GM21737 (cell line): ENCODE data around the gene DLL1.

Source experiments
- ATAC-seq: cut with Tn5 transposase; IDR thresholded peaks from one replicate; pipeline ENCODE4 v1.9.1; 2021; ENCODE audit warnings: mild to moderate bottlenecking, moderate library complexity; ENCODE audit not compliant: unreplicated experiment

DLL1 gene

GRCh38 chr6:170296423-170296745, 5.5 kb upstream of the DLL1 start:
- no peak for ATAC-seq

- peak; percentile 47 for ATAC-seq
Observed at GRCh38 chr6:170295510-170296422, 4.9 kb upstream of the DLL1 start.

GRCh38 chr6:170294813-170295509, 4.1 kb upstream of the DLL1 start:
- no peak for ATAC-seq

- no peak for ATAC-seq
Observed at GRCh38 chr6:170294298-170294730, 3.4 kb upstream of the DLL1 start.

GRCh38 chr6:170293341-170294231, 2.7 kb upstream of the DLL1 start:
- no peak for ATAC-seq

- no peak for ATAC-seq
Observed at GRCh38 chr6:170292407-170293158, 1.7 kb upstream of the DLL1 start.

GRCh38 chr6:170292111-170292406, 1.2 kb upstream of the DLL1 start:
- no peak for ATAC-seq

- ATAC-seq = peak; percentile 29
Observed at GRCh38 chr6:170291271-170292110, 613 bp upstream of the DLL1 start.

GRCh38 chr6:170289951-170290295, 955 bp downstream of the DLL1 start:
- ATAC-seq = no peak

- no peak for ATAC-seq
Observed at GRCh38 chr6:170289180-170289931, 1.5 kb downstream of the DLL1 start.

GRCh38 chr6:170288852-170289179, 2.1 kb downstream of the DLL1 start:
- no peak for ATAC-seq

- ATAC-seq = no peak
Observed at GRCh38 chr6:170288091-170288631, 2.7 kb downstream of the DLL1 start.

GRCh38 chr6:170287371-170287876, 3.5 kb downstream of the DLL1 start:
- no peak for ATAC-seq

- no peak for ATAC-seq
Observed at GRCh38 chr6:170286934-170287265, 4.0 kb downstream of the DLL1 start.

GRCh38 chr6:170286246-170286933, 4.5 kb downstream of the DLL1 start:
- ATAC-seq = no peak

GRCh38 chr6:170285482-170285881, 5.4 kb downstream of the DLL1 start:
- no peak for ATAC-seq

GRCh38 chr6:170284866-170285469, 5.9 kb downstream of the DLL1 start:
- ATAC-seq = no peak
